GM18909 (cell line): ENCODE measurements around the gene UNC13B.
"Not testable (repeated sequence)": the region's sequence is repeated elsewhere in the genome, so short reads cannot be mapped to it uniquely, and the experiment has no call there.

ENCODE experiments used
- ATAC-seq: cut with Tn5 transposase; IDR thresholded peaks from one replicate; pipeline ENCODE4 v1.9.1; 2021; ENCODE audit warnings: mild to moderate bottlenecking; ENCODE audit not compliant: unreplicated experiment, poor library complexity

The UNC13B gene

GRCh38 chr9:35162605-35163315 lies 951 bp downstream of the UNC13B start:
- no peak for ATAC-seq

GRCh38 chr9:35163413-35163812 lies 1.6 kb downstream of the UNC13B start:
- no peak for ATAC-seq

GRCh38 chr9:35164711-35165110 lies 2.9 kb downstream of the UNC13B start:
- no peak for ATAC-seq

DNA sequence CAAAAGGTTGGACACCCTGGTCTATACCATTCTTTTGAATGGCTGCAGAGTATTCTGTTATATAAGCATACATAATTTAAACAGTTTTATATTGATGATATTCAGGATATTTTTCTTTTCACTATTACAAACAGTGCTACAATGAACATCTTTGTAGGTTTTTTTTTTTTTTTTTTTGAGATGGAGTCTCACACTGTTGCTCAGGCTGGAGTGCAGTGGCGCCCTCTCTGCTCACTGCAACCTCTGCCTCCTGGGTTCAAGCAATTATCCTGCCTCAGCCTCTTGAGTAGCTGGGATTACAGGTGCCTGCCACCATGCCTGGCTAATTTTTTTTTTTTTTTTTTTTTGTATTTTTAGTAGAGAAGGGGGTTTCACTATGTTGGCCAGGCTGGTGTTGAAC lies 5.6 kb downstream of the UNC13B start:
- ATAC-seq = not testable (repeated sequence)

GRCh38 chr9:35168963-35169362 lies 7.2 kb downstream of the UNC13B start:
- no peak for ATAC-seq

DNA sequence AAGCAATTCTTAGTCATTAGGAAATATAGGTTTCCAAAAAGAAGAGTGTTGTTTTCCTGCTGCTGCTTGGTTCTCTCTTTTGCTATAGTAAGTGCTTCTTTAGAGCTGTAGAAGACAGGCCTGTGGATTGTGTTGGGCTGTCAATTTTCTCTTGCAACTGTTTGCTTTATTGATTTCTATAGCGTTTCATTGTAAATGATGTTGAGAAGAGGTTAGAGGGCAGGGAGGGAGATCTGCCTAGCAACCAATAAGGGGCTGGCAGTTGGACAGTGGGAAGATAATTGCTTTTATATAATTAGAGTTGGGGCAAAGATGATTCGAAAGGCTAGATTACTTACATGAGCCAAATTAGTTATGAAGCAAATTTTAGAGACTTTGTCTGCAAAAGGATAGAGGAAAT lies 11.1 kb downstream of the UNC13B start:
- no peak for ATAC-seq

GRCh38 chr9:35177520-35177919 lies 15.7 kb downstream of the UNC13B start:
- ATAC-seq = no peak

DNA sequence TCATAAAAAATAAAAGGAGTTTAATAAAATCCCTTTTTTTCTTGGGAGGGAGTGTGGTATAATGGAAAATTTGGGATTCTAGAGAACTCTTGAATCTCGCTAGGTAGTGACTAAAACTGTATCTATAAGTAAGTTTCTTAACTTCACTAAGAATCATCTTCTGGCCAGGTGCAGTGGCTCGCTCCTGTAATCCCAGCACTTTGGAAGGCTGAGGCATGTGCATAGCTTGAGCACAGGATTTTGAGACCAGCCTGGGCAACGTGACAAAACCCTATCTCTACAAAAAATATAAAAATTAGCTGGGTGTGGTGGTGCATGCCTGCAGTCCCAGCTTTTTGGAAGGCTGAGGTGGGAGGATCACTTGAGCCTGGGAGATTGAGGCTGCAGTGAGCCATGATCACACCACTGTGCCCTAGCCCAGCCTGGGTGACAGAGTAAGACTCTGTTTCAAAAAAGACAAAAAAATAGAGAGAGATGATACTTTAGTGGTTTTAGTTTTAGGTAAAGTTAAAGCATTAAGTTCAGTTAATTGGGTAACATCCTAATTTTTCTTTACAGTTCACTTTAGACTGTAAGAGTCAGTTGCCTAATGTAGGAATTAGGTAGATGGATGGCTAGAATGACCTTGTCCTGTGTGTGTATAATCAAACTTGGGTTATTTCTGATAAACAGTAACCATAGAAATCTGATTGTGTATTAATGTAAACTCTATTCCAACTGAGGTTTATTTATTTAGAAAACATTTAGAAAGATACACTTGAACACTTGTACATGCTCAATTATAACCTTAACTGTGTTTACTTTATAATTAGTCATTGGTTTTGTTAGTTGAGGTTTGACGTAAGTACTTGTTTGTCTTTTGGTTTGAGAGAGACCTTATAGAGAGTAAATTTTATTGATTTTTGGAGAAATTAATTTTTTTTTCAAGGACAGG lies 17.8 kb downstream of the UNC13B start:
- ATAC-seq = no peak

- no peak for ATAC-seq
Measured at GRCh38 chr9:35180801-35181200, 19.0 kb downstream of the UNC13B start.

GRCh38 chr9:35182401-35182800 lies 20.6 kb downstream of the UNC13B start:
- ATAC-seq = not testable (repeated sequence)

DNA sequence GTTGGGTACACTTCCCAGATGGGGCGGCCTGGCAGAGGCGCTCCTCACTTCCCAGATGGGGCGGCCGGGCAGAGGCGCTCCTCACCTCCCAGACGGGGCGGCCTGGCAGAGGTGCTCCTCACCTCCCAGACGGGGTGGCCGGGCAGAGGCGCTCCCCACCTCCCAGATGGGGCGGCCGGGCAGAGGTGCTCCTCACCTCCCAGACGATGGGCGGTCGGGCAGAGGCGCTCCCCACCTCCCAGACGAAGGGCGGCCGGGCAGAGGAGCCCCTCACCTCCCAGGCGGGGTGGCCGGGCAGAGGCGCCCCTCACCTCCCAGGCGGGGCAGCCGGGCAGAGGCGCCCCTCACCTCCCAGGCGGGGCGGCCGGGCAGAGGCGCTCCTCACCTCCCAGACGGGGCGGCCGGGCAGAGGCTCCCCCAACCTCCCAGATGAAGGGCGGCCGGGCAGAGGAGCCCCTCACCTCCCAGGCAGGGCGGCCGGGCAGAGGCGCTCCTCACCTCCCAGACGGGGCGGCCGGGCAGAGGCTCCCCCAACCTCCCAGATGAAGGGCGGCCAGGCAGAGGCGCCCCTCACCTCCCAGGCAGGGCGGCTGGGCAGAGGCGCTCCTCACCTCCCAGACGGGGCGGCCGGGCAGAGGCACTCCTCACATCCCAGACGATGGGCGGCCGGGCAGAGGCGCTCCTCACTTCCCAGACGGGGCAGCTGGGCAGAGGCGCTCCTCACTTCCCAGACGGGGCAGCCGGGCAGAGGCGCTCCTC lies 21.4 kb downstream of the UNC13B start:
- ATAC-seq = not testable (repeated sequence)

- ATAC-seq = not testable (repeated sequence)
Measured at GRCh38 chr9:35183755-35184480, 22.1 kb downstream of the UNC13B start.

DNA sequence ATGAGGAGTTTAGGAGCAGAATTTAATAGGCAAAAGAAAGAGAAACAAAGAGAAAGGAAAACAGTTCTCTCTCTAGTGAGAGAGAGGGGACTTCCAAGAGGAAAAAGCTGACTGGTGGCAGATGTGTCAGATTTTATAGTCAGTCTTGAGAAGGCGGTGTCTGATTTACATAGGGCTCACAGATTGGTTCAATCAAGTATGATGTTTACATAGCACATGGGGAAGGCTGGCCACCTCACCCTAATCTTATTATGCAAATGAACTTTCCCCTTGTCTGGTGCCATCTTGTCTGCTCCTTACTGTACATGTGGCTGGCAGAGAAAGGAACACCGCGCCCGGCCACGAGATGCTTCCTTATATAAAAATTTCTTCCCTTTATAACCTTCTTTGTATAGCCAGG lies 24.7 kb downstream of the UNC13B start:
- no peak for ATAC-seq

GRCh38 chr9:35190203-35190602 lies 28.4 kb downstream of the UNC13B start:
- ATAC-seq = no peak

- ATAC-seq = no peak
Measured at GRCh38 chr9:35191105-35191504, 29.3 kb downstream of the UNC13B start.

DNA sequence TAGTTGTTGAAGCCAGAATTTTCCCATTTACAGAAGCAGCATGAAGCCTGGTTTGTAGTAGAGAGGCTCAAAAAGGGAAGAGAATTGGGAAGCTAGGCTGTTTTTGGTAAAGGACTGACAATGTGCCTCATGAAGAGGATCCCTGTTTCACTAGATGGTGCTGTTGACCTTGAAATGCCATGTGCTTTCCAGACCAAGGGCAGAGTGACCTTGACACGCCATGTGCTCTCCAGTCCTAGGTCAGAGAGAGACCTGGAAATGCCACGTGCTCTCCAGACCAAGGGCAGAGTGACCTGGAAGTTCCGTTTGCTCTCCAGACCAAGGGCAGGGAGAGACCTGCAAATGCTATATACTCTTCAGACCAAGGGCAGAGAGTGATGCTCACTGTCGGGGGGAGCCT lies 32.0 kb downstream of the UNC13B start:
- no peak for ATAC-seq

GRCh38 chr9:35195683-35196082 lies 33.9 kb downstream of the UNC13B start:
- ATAC-seq = no peak

DNA sequence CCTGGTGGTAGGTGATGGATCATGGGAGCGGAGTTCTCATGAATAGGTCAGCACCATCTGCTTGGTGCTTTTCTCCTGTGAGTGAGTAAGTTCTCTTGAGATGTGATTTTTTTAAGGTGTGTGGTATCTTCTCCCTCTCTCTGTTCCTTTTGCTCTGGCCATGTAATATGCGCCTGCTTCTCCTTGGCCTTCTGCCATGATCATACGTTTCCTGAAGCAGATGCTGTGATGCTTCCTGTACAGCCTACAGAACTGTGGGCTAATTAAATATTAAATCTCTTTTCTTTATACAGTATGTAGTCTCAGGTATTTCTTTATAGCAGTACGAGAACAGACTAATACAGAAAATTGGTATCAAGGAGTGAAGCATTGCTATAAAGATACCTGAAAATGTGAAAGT lies 36.4 kb downstream of the UNC13B start:
- no peak for ATAC-seq

DNA sequence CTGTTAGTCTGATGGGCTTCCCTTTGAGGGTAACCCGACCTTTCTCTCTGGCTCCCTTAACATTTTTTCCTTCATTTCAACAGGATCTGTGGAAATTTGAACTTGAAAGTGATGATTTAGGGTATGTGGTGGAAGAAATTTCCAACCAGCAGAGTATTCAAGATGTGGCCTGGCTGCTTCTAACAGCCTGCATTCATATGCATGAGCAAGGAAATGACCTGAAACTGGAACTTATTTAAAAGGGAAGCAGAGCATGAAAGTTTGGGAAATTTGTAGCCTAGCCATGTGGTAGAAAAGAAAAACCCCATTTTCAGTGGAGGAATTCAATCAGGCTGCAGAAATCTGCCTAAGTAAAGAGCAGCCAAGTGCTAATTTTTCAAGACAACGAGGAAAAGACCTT lies 41.7 kb downstream of the UNC13B start:
- ATAC-seq = no peak

GRCh38 chr9:35205340-35205739 lies 43.5 kb downstream of the UNC13B start:
- ATAC-seq = no peak
